ENCODE data around the gene MRPS15. TPM values are rescaled to one million over a fixed set of nuclear protein-coding genes. Genes with fewer than 3 reads are reported as not detected.

The MRPS15 gene
- total RNA-seq, 1 experiment from 2014 or later = 140 TPM

GRCh38 chr1:36453600-36454388 lies 10.4 kb downstream of the MRPS15 start:
- POLR2A ChIA-PET (ENCODE audit: low non-redundant PET) = no interaction called here
- no peak for TF ChIP-seq EZH2 (IDR thresholded peaks at IDR 0.05; ENCODE audit: borderline replicate concordance, low read depth, low read length, poor library complexity, severe bottlenecking)
- no peak for TF ChIP-seq CTCF (conservative IDR thresholded peaks at IDR 0.05; ENCODE audit: low read depth, low read length)
- H3K4me1 ChIP-seq (ENCODE audit: insufficient read depth, low read length, poor library complexity, severe bottlenecking) = peaks cover 6% of the 10 kb centered on the region
- BruUV-seq (replicated peaks) = no TSS peak
- intact Hi-C loops (cut with micrococcal nuclease; ENCODE audit: unreplicated experiment) = no loop called here
- no peaks in the 10 kb centered on the region for H3K27me3 ChIP-seq (replicated peaks; ENCODE audit: insufficient read depth, low read depth, low read length, poor library complexity)
- no peak for DNase-seq (ENCODE audit: low spot score)
- peaks cover 32% of the 10 kb centered on the region for H3K36me3 ChIP-seq (ENCODE audit: insufficient read depth, low read length, poor library complexity, severe bottlenecking)
- no peak overlapping the region for H3K27ac ChIP-seq (ENCODE audit: low read depth, low read length, poor library complexity, severe bottlenecking)
- no peak overlapping the region for H3K4me3 ChIP-seq (ENCODE audit: low read depth, low read length, poor library complexity, severe bottlenecking)
- H3K9me3 ChIP-seq (ENCODE audit: low read depth, low read length, poor library complexity, severe bottlenecking) = no peaks in the 10 kb centered on the region
- CTCF ChIA-PET = no interaction called here

GRCh38 chr1:36453051-36453450 lies 11.1 kb downstream of the MRPS15 start:
- ChIA-PET POLR2A (ENCODE audit: low non-redundant PET) (no interaction called here), CTCF (no interaction called here)
- no peak overlapping the region for H3K4me3 ChIP-seq (ENCODE audit: low read depth, low read length, poor library complexity, severe bottlenecking)
- intact Hi-C loops (cut with micrococcal nuclease; ENCODE audit: unreplicated experiment) = no loop called here
- no peaks in the 10 kb centered on the region for H3K9me3 ChIP-seq (ENCODE audit: low read depth, low read length, poor library complexity, severe bottlenecking)
- no peak for DNase-seq (ENCODE audit: low spot score)
- BruUV-seq (replicated peaks) = no TSS peak
- peaks cover 28% of the 10 kb centered on the region for H3K36me3 ChIP-seq (ENCODE audit: insufficient read depth, low read length, poor library complexity, severe bottlenecking)
- no peak overlapping the region for H3K27ac ChIP-seq (ENCODE audit: low read depth, low read length, poor library complexity, severe bottlenecking)
- H3K4me1 ChIP-seq (ENCODE audit: insufficient read depth, low read length, poor library complexity, severe bottlenecking) = peaks cover 12% of the 10 kb centered on the region
- H3K27me3 ChIP-seq (replicated peaks; ENCODE audit: insufficient read depth, low read depth, low read length, poor library complexity) = no peaks in the 10 kb centered on the region
- TF ChIP-seq CTCF (conservative IDR thresholded peaks at IDR 0.05; ENCODE audit: low read depth, low read length) (no peak), EZH2 (IDR thresholded peaks at IDR 0.05; ENCODE audit: borderline replicate concordance, low read depth, low read length, poor library complexity, severe bottlenecking) (no peak)

- DNase-seq (ENCODE audit: low spot score) = no peak
- TSS peak; percentile 88 for BruUV-seq (replicated peaks)
- TF ChIP-seq EZH2 (IDR thresholded peaks at IDR 0.05; ENCODE audit: borderline replicate concordance, low read depth, low read length, poor library complexity, severe bottlenecking) = no peak
- TF ChIP-seq CTCF (conservative IDR thresholded peaks at IDR 0.05; ENCODE audit: low read depth, low read length) = no peak
- Histone ChIP-seq H3K27me3 (replicated peaks; ENCODE audit: insufficient read depth, low read depth, low read length, poor library complexity) (no peaks in the 10 kb centered on the region), H3K36me3 (ENCODE audit: insufficient read depth, low read length, poor library complexity, severe bottlenecking) (peaks cover 14% of the 10 kb centered on the region), H3K4me3 (ENCODE audit: low read depth, low read length, poor library complexity, severe bottlenecking) (peak overlapping the region; percentile 73), H3K27ac (ENCODE audit: low read depth, low read length, poor library complexity, severe bottlenecking) (peak overlapping the region; percentile 93), H3K4me1 (ENCODE audit: insufficient read depth, low read length, poor library complexity, severe bottlenecking) (peaks cover 12% of the 10 kb centered on the region), H3K9me3 (ENCODE audit: low read depth, low read length, poor library complexity, severe bottlenecking) (no peaks in the 10 kb centered on the region)
- ChIA-PET CTCF (interaction anchor here (0.6 to 0.9 kb wide), 2 partner anchors 13 to 1357 kb away, joined by 3 to 5 read pairs; partner anchors contain the start of genes C1orf122, MRPS15 and YRDC), POLR2A (ENCODE audit: low non-redundant PET) (interaction anchor here (0.7 to 1.0 kb wide), 3 partner anchors 13 to 84 kb away, joined by 3 to 10 read pairs (median 4); partner anchors contain the start of gene MRPS15)
- intact Hi-C loops (cut with micrococcal nuclease; ENCODE audit: unreplicated experiment) = no loop called here
Observed at GRCh38 chr1:36450919-36451305, 13.3 kb downstream of the MRPS15 start.
